ENCODE results near the gene MACF1. TPM values are rescaled to one million over a fixed set of nuclear protein-coding genes. Genes with fewer than 3 reads are reported as not detected.

Gene MACF1
- total RNA-seq, 4 donors from 2014 or later: 421 to 942 (median 545) TPM

DNA sequence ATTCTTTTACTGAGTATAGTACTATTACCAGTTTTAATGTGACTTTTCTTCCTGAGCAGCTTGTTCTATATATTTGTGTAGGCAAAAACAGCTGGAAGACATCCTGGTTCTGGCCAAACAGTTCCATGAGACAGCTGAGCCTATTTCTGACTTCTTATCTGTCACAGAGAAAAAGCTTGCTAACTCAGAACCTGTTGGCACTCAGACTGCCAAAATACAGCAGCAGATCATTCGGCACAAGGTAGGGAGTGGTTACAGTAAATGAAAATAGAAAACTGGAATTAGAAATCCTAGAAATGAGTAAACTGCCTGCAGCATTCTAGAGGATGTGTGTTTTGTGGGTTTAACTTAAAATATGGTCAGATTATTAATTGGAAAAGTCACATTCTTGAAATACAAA is 222.9 kb downstream of the MACF1 start:
- TF ChIP-seq POLR2AphosphoS5 (IDR thresholded peaks at IDR 0.05): no peak
- no peak for TF ChIP-seq EP300 (IDR thresholded peaks at IDR 0.05)
- no peak for TF ChIP-seq POLR2A (IDR thresholded peaks at IDR 0.05)
- TF ChIP-seq, protein P1, sequence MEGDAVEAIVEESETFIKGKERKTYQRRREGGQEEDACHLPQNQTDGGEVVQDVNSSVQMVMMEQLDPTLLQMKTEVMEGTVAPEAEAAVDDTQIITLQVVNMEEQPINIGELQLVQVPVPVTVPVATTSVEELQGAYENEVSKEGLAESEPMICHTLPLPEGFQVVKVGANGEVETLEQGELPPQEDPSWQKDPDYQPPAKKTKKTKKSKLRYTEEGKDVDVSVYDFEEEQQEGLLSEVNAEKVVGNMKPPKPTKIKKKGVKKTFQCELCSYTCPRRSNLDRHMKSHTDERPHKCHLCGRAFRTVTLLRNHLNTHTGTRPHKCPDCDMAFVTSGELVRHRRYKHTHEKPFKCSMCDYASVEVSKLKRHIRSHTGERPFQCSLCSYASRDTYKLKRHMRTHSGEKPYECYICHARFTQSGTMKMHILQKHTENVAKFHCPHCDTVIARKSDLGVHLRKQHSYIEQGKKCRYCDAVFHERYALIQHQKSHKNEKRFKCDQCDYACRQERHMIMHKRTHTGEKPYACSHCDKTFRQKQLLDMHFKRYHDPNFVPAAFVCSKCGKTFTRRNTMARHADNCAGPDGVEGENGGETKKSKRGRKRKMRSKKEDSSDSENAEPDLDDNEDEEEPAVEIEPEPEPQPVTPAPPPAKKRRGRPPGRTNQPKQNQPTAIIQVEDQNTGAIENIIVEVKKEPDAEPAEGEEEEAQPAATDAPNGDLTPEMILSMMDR (IDR thresholded peaks at IDR 0.05): no peak
- H3K27me3 ChIP-seq: no peaks in the 10 kb centered on the region
- H3K36me3 ChIP-seq: peaks cover 88% of the 10 kb centered on the region

DNA sequence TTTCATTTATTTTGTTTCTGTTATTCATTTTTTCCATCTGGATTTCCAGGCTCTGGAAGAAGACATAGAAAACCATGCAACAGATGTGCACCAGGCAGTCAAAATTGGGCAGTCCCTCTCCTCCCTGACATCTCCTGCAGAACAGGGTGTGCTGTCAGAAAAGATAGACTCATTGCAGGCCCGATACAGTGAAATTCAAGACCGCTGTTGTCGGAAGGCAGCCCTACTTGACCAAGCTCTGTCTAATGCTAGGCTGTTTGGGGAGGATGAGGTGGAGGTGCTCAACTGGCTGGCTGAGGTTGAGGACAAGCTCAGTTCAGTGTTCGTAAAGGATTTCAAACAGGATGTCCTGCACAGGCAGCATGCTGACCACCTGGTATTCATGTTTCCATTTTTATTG is 223.4 kb downstream of the MACF1 start:
- TF ChIP-seq POLR2AphosphoS5 (IDR thresholded peaks at IDR 0.05) (no peak), EP300 (IDR thresholded peaks at IDR 0.05) (no peak), POLR2A (IDR thresholded peaks at IDR 0.05) (no peak)
- TF ChIP-seq, protein P1 (IDR thresholded peaks at IDR 0.05): no peak
- Histone ChIP-seq H3K27ac (no peak overlapping the region), H3K4me3 (no peak overlapping the region), H3K27me3 (no peaks in the 10 kb centered on the region), H3K9me3 (no peaks in the 10 kb centered on the region), H3K4me1 (no peaks in the 10 kb centered on the region), H3K36me3 (peaks cover 89% of the 10 kb centered on the region)
- WGBS: 90% methylated on average over 4 of the region's 4 CpGs
- DNase-seq (ENCODE audit: low spot score in 2 of 2): no peak

More for the DNA sequence above, 222.9 kb downstream of the MACF1 start:
- no peak overlapping the region for H3K4me3 ChIP-seq
- no peaks in the 10 kb centered on the region for H3K4me1 ChIP-seq
- DNase-seq (ENCODE audit: low spot score in 2 of 2): no peak
- whole genome bisulfite sequencing: 32% methylated on average over 1 of the region's 1 CpG
- H3K27ac ChIP-seq: no peak overlapping the region
- H3K9me3 ChIP-seq: no peaks in the 10 kb centered on the region

DNA sequence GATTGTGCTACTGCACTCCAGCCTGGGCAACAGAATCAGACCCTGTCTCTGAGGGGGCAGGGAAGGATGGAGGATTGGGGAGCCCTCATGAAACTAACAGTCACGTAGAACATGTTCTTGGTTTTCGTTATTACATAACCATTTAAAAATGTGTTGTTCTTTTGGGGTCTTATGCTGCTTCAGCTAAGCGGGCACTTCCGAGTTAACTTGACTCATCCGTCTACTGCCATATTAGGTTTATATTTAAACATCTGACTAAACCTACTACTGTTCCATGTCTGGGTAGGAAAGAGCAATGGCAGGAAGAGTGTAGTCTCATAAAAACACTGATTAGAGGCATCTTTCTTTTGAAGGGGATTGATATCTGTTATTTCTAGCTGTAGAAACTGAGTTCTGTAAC is 227.4 kb downstream of the MACF1 start:
- 90% methylated on average over 5 of the region's 5 CpGs for WGBS
- DNase-seq (ENCODE audit: low spot score in 2 of 2): no peak
- no peak overlapping the region for H3K27ac ChIP-seq

DNA sequence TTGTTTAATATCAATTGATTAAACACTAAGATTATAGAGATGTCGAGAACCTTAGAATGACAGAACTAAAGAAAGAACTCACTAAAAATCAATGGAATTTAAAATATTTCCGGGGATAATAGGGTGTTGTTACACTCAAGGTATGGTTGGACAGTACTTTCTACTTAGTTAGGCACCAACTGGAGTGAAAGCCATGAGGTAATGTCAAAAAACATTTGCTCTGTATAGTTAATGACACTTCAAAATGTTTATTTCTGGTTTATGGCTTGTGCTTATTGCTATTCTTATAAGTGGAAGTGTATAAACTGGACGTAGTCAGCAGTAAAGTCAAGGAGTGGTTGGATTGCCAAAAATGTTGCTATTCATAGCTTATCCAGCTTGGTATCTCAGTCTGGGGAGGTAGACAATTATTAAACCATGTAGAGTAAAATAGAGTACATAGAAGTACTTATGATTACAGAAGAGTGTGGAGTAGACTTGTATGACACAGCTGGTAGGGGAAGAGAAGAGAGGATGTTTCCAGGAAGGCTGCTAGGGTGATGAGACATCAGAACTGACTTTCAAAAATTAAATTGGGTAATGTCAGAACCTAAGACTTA is 230.4 kb downstream of the MACF1 start:
- no peak for DNase-seq (ENCODE audit: low spot score in 2 of 2)
- H3K9me3 ChIP-seq: no peaks in the 10 kb centered on the region
- H3K27ac ChIP-seq: no peak overlapping the region
- WGBS: 93% methylated on average over 3 of the region's 3 CpGs
- peaks cover 93% of the 10 kb centered on the region for H3K36me3 ChIP-seq
- no peak overlapping the region for H3K4me3 ChIP-seq
- no peaks in the 10 kb centered on the region for H3K27me3 ChIP-seq
- no peak for TF ChIP-seq EP300 (IDR thresholded peaks at IDR 0.05)
- no peak for TF ChIP-seq POLR2A (IDR thresholded peaks at IDR 0.05)
- TF ChIP-seq, protein P1 (IDR thresholded peaks at IDR 0.05): no peak
- TF ChIP-seq POLR2AphosphoS5 (IDR thresholded peaks at IDR 0.05): no peak
- H3K4me1 ChIP-seq: no peaks in the 10 kb centered on the region

More for the DNA sequence above, 227.4 kb downstream of the MACF1 start:
- no peak for TF ChIP-seq EP300 (IDR thresholded peaks at IDR 0.05)
- TF ChIP-seq POLR2A (IDR thresholded peaks at IDR 0.05): no peak
- TF ChIP-seq, protein P1 (IDR thresholded peaks at IDR 0.05): no peak
- TF ChIP-seq POLR2AphosphoS5 (IDR thresholded peaks at IDR 0.05): no peak
- Histone ChIP-seq H3K36me3 (peaks cover 91% of the 10 kb centered on the region), H3K27me3 (no peaks in the 10 kb centered on the region), H3K4me3 (no peak overlapping the region), H3K9me3 (no peaks in the 10 kb centered on the region), H3K4me1 (no peaks in the 10 kb centered on the region)

DNA sequence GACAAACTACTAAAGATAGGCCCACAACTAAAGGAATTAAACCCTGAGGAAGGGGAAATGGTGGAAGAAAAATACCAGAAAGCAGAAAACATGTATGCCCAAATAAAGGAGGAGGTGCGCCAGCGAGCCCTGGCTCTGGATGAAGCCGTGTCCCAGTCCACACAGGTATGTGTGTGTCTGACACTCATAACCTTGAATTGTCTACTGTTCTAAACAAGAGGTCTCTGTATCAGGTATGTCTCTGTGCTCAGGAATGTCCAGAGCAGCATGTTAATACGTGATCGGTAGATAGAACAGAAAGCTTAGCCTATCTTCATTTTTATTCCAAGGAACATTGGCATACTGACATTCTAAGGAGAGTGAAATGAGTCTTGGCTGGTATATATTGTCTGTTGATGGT is 231.1 kb downstream of the MACF1 start:
- Histone ChIP-seq H3K27me3 (no peaks in the 10 kb centered on the region), H3K9me3 (no peaks in the 10 kb centered on the region), H3K4me3 (no peak overlapping the region), H3K4me1 (no peaks in the 10 kb centered on the region), H3K27ac (no peak overlapping the region), H3K36me3 (peaks cover 93% of the 10 kb centered on the region)
- TF ChIP-seq EP300 (IDR thresholded peaks at IDR 0.05): no peak
- TF ChIP-seq, protein P1 (IDR thresholded peaks at IDR 0.05): no peak
- no peak for TF ChIP-seq POLR2A (IDR thresholded peaks at IDR 0.05)
- no peak for TF ChIP-seq POLR2AphosphoS5 (IDR thresholded peaks at IDR 0.05)
- DNase-seq (ENCODE audit: low spot score in 2 of 2): no peak
- WGBS: 89% methylated on average over 5 of the region's 5 CpGs
